ENCODE measurements around the gene SNAP23. TPM values are rescaled to one million over a fixed set of nuclear protein-coding genes. Genes with fewer than 3 reads are reported as not detected.

The SNAP23 gene
- total and polyA plus RNA-seq, 2 of the 8 experiments (the other 6 are each of a cell fraction or from before 2014, with no cell fraction given), result 58.0 to 72.8 TPM

- peak overlapping the region; percentile 92 to 97 (median 96) for H3K4me3 ChIP-seq (ENCODE audit: extremely low read depth in 1 of 4, insufficient read depth in 2 of 4, low read depth in 3 of 4, low read length in 4 of 4)
- no peak overlapping the region for H3K23ac ChIP-seq (ENCODE audit: insufficient read length)
- H2AFZ ChIP-seq (ENCODE audit: low read length), result peak overlapping the region; percentile 86
- peak overlapping the region; percentile 60 for H3K4ac ChIP-seq (replicated peaks; ENCODE audit: insufficient read length, low read depth, low read length)
- peak overlapping the region; percentile 95 for H4K5ac ChIP-seq (ENCODE audit: insufficient read length, low read depth, low read length)
- peak overlapping the region; percentile 88; the same call in 1 of the 2 replicates for H2BK12ac ChIP-seq (ENCODE audit: low read depth, low read length)
- H3K14ac ChIP-seq (ENCODE audit: insufficient read length), result no peak overlapping the region
- peak overlapping the region; percentile 90 for H2BK5ac ChIP-seq (ENCODE audit: low read depth, low read length)
- H2AK5ac ChIP-seq (ENCODE audit: low read depth, low read length), result no peak overlapping the region
- H2BK120ac ChIP-seq (replicated peaks; ENCODE audit: low read depth, low read length), result no peak overlapping the region
- H3K27ac ChIP-seq (ENCODE audit: low read depth, low read length), result peak overlapping the region; percentile 97
- H4K91ac ChIP-seq (replicated peaks; ENCODE audit: insufficient read length, low read length), result no peak overlapping the region
- peak overlapping the region; percentile 84 to 86 for H3K4me2 ChIP-seq (ENCODE audit: insufficient read depth in 1 of 2, low read depth in 2 of 2, low read length in 2 of 2)
- no peaks in the 10 kb centered on the region; the same call in 1 of the 2 replicates for H3K23me2 ChIP-seq (ENCODE audit: low read depth, low read length)
- H2BK15ac ChIP-seq (ENCODE audit: low read length), result no peak overlapping the region
- H4K8ac ChIP-seq (ENCODE audit: extremely low read depth, insufficient read depth, low read length), result peak overlapping the region; percentile 99; the same call in 1 of the 2 replicates
- no peaks in the 10 kb centered on the region for H4K20me1 ChIP-seq (replicated peaks in 1 of 2; ENCODE audit: control insufficient read depth in 1 of 2, insufficient read depth in 2 of 2, low read length in 2 of 2)
- peak overlapping the region; percentile 85 for H3K18ac ChIP-seq (ENCODE audit: extremely low read depth, low read length)
- DNase-seq (ENCODE audit: low read depth in 1 of 2, low spot score in 2 of 2), result no peak
- CTCF ChIA-PET (ENCODE audit: partially characterized antibody), result interaction anchor here (2.4 kb wide), 1 partner anchor 101 kb away, joined by 9 read pairs; no protein-coding TSS in a partner anchor
- no peak overlapping the region for H2BK20ac ChIP-seq (ENCODE audit: low read length)
- H3K56ac ChIP-seq (replicated peaks; ENCODE audit: insufficient read length, low read depth, low read length), result peak overlapping the region; percentile 89
- no peaks in the 10 kb centered on the region for H3K27me3 ChIP-seq (replicated peaks in 1 of 4; ENCODE audit: control insufficient read depth in 3 of 4, extremely low read depth in 1 of 4, insufficient read depth in 3 of 4, low read length in 3 of 4)
- WGBS, 2 experiments (ENCODE audit: extremely low coverage in 1 of 2, insufficient coverage in 1 of 2, insufficient read length in 1 of 2, insufficient replicate concordance in 2 of 2, low coverage in 1 of 2, low lambda C conversion rate in 2 of 2, missing lambda C conversion rate in 1 of 2), result 1% methylated on average over 15 of the region's 15 CpGs; no CpG with 5 or more reads in 1 of the 2 experiments
- POLR2A ChIA-PET (ENCODE audit: partially characterized antibody), result interaction anchor here (1.3 to 2.0 kb wide), 5 partner anchors 15 to 121 kb away, joined by 3 to 11 read pairs (median 4); partner anchors contain the start of gene STARD9
- peaks cover 0 to 3% (median 0%) of the 10 kb centered on the region in 4 experiments; a peak in 2 of 7 replicates for H3K4me1 ChIP-seq (replicated peaks in 1 of 4; ENCODE audit: control insufficient read depth in 3 of 4, insufficient read depth in 4 of 4, low read length in 3 of 4)
- FAIRE-seq, result no peak
- H3K79me1 ChIP-seq (ENCODE audit: low read depth, low read length), result peaks cover 2% of the 10 kb centered on the region; the same call in 1 of the 2 replicates
- H3K9me3 ChIP-seq (ENCODE audit: insufficient read depth in 2 of 2, low read depth in 1 of 2, low read length in 1 of 2), result no peaks in the 10 kb centered on the region
- H3K79me2 ChIP-seq (ENCODE audit: control insufficient read depth in 1 of 2, insufficient read depth in 2 of 2, low read length in 2 of 2), result peaks cover 0 to 44% of the 10 kb centered on the region in 2 experiments; a peak in 3 of 4 replicates
- TF ChIP-seq POLR2A (IDR thresholded peaks at IDR 0.05; ENCODE audit: control extremely low read depth in 1 of 2, low read depth in 2 of 2, low read length in 2 of 2), result no peak
- TF ChIP-seq NRF1 (IDR thresholded peaks at IDR 0.05; ENCODE audit: low read depth, low read length), result no peak
- TF ChIP-seq KDM5A (IDR thresholded peaks at IDR 0.05; ENCODE audit: low read length), result peak; percentile 83; the same call in 1 of the 2 replicates
- no peak for TF ChIP-seq HDAC2 (IDR thresholded peaks at IDR 0.05; ENCODE audit: borderline replicate concordance in 1 of 2, low read depth in 2 of 2, low read length in 2 of 2)
- TF ChIP-seq SP1 (IDR thresholded peaks at IDR 0.05; ENCODE audit: low read depth, low read length), result 0 out of 2 replicates have a peak, but pooled peaks have one; percentile 4
- TF ChIP-seq FOSL1 (IDR thresholded peaks at IDR 0.05; ENCODE audit: insufficient read depth, low read depth, low read length), result no peak
- no peak for TF ChIP-seq JUND (IDR thresholded peaks at IDR 0.05; ENCODE audit: low read length)
- TF ChIP-seq CREB1 (IDR thresholded peaks at IDR 0.05), result no peak
- TF ChIP-seq EGR1 (IDR thresholded peaks at IDR 0.05; ENCODE audit: borderline replicate concordance, low read depth, low read length), result no peak
- TF ChIP-seq GTF2F1 (IDR thresholded peaks at IDR 0.05; ENCODE audit: borderline replicate concordance, low read depth, low read length), result no peak
- TF ChIP-seq TBP (IDR thresholded peaks at IDR 0.05; ENCODE audit: low read depth, low read length), result no peak
- no peak for TF ChIP-seq SIN3A (conservative IDR thresholded peaks at IDR 0.05 in 1 of 2, IDR thresholded peaks at IDR 0.05 in 1 of 2; ENCODE audit: low read depth in 1 of 2, low read length in 2 of 2)
- peak overlapping the region; percentile 94 to 97 (median 96) for H3K9ac ChIP-seq (replicated peaks in 1 of 4; ENCODE audit: extremely low read depth in 1 of 4, low read depth in 3 of 4, low read length in 3 of 4)
- peaks cover 0 to 9% (median 2%) of the 10 kb centered on the region in 4 experiments; a peak in 4 of 8 replicates for H3K36me3 ChIP-seq (ENCODE audit: control insufficient read depth in 2 of 4, insufficient read depth in 4 of 4, low read length in 3 of 4)
Observed at GRCh38 chr15:42549032-42549491, 53.6 kb downstream of the SNAP23 start.

Measured in H1 (cell line).